HL-60/S4 (cell line): ENCODE measurements around the gene STEEP1.
"Not testable (repeated sequence)": the region's sequence is repeated elsewhere in the genome, so short reads cannot be mapped to it uniquely, and the experiment has no call there.

ENCODE experiments used
- in situ Hi-C: fragments of 300-500 bp; cut with MboI; formaldehyde crosslinking; loops from 2 replicates; pipeline ENCODE4 v1.14.3; 2022; ENCODE audit warnings: low sequenced_read_pairs

Gene STEEP1

GRCh38 chrX:119537487-119537886 lies 27.7 kb downstream of the STEEP1 start:
- in situ Hi-C loops, result no loop called here

- in situ Hi-C loops, result no loop called here
Measured at GRCh38 chrX:119529345-119530276, 35.6 kb downstream of the STEEP1 start.

DNA sequence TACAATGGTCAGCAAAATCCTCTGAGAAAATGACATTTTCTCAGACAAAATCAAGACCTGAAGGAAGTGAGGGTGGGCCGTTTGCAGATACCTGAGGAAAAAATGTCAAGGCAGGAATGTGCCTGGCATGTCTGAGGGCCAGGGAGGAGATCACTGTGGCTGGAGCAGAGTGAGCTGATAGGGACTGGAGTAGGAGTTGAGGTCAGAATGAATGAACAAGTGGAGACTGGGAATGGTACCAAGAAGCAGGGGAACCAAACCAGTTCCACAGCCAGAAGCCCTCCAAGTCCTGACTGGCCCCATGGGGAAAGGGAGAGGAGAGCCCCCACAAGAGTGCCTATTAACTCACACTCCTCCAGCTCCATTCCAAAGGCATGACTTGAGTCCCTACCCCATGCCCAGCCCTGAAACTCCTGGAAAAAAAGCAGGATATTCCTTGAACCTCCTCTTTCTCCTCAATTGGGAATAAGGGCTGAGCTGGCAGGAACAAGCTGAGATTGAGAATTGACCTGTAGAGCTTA lies 41.5 kb downstream of the STEEP1 start:
- in situ Hi-C loops, result loop anchor here (25.0 kb wide), 1 partner anchor 214 kb away; no protein-coding TSS in a partner anchor

DNA sequence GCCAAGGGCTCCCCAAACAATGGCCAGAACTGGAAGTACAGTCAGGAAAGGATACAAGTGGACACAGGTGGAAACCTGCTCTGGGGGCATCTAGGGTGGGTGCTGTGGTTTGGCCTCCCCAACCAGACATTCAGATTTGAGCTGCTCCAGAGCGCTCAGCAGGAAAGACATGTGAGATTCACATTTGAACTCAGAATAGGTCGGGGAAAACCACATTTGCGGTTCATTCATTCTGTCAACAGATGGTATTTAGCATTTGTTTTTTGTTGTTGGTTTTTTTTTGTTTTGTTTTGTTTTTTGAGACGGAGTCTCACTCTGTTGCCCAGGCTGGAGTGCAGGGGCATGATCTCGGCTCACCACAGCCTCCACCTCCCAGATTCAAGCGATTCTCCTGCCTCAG lies 44.0 kb downstream of the STEEP1 start:
- in situ Hi-C loops, result loop anchor here (25.0 kb wide), 1 partner anchor 216 kb away; no protein-coding TSS in a partner anchor

GRCh38 chrX:119518371-119518770 lies 46.8 kb downstream of the STEEP1 start:
- in situ Hi-C loops, result loop anchor here (25.0 kb wide), 1 partner anchor 219 kb away; no protein-coding TSS in a partner anchor

DNA sequence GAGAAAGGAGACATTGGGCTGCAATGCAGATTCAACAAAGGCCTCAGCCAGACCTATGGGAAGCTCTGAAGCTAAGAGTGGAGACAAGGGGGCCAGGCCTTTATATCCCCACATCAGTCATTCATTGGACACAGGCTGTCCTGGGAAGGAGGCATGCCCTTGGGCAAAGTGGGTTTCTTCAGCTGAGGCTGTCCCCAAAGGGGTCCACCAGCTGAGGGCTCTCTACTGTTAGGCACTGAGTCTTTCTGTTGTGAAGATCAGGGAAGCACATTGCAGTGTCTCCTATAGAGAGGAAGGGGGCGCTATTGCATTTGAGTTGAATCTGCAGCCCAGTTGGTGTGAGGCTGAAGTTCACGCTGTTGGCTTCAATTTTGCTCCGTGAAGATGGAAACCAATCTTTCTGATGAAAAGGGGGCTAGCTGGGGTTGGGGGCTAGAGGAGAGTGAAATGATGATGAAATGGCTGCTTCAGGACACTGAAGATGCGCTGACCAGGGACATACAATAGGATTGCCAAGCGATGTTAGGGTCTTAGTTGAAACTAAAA lies 49.0 kb downstream of the STEEP1 start:
- in situ Hi-C loops, result loop anchor here (25.0 kb wide), 1 partner anchor 221 kb away; no protein-coding TSS in a partner anchor

- in situ Hi-C loops, result loop anchor here (25.0 kb wide), 1 partner anchor 225 kb away; no protein-coding TSS in a partner anchor
Measured at GRCh38 chrX:119512146-119512800, 52.9 kb downstream of the STEEP1 start.

- in situ Hi-C loops, result loop anchor here (25.0 kb wide), 1 partner anchor 230 kb away; no protein-coding TSS in a partner anchor
Measured at GRCh38 chrX:119507206-119507605, 58.0 kb downstream of the STEEP1 start.

GRCh38 chrX:119505945-119506344 lies 59.3 kb downstream of the STEEP1 start:
- in situ Hi-C loops, result loop anchor here (25.0 kb wide), 1 partner anchor 231 kb away; no protein-coding TSS in a partner anchor

DNA sequence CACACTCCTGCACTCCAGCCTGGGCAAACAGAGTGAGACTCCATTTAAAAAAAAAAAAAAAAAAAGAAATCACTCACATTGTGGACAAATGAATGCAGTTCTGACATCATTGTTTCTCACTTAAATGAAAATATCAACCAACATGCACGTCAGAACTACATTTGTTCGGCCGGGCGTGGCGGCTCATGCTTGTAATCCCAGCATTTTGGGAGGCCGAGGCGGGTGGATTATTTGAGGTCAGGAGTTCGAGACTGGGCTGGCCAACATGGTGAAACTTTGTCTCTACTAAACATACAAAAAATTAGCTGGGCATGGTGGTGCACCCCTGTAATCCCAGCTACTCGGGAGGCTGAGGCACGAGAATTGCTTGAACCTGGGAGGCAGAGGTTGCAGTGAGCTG lies 60.1 kb downstream of the STEEP1 start:
- in situ Hi-C loops, result loop anchor here (25.0 kb wide), 1 partner anchor 232 kb away; no protein-coding TSS in a partner anchor

GRCh38 chrX:119503484-119503861 lies 61.7 kb downstream of the STEEP1 start:
- in situ Hi-C loops, result loop anchor here (25.0 kb wide), 1 partner anchor 234 kb away; no protein-coding TSS in a partner anchor

DNA sequence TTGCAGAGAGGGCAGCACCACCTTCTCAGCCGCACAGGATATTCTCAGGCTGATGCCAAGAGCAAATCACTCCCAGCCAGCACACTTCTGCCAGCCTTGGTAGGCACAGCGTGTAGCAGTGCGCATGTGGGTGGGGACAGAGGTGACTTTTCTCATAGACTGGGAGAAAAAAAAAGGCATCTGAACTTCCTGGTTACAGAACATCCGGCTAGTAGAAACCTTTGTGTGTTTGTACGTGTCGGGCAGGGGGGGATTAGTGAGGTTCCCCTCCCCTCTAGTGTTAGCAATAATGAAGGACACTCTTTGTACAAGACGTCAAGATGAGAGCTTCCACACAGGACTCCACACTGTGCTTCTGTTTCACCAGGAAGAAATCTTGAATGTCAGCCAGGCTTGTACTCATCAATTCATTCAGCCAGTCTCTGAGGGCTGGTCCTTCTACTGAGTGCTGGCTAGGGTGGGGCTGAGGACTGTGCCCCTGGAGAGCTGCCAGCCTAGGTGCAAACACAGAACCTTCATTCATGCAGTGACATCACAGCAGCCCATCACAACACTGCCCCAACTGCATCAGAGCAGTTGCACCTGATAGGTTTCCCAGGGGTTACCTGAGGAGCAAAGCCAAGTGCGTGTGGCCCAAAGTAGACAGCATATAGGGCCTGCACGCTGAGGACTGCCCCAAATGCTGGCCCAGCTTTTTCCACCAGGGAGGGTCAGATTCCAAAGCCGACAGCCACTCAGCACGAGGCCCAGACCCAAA lies 62.3 kb downstream of the STEEP1 start:
- in situ Hi-C loops, result loop anchor here (25.0 kb wide), 1 partner anchor 234 kb away; no protein-coding TSS in a partner anchor

DNA sequence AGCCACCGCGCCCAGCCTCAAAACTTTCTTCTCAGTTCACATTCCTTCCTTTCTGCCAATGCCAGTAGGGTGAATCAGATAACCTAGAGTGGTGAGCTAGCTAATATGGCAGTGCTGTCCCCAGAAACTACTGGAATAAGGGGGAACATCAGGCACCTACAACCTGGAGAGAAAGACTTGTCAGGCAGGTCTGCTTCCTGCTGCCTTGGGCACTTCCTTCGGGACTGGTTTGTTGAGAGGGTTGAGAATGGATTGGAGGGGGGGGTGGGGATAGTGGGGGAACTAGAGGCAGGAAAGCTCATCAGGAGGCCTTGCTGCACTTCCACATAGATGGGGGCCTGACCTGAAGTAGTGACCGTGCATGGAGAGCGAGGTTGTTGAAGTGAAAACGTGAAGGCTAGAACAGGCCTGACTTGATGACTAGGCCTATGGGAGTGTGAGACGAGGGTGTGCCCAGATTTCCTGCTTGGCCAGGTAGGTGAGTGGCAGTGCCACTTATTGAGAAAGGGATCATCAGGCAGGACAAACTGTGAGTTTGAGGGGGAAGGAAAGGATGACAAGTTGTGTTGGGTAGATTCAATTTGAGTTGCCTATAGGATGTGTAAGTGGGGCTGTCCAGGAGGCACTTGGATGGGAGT lies 63.6 kb downstream of the STEEP1 start:
- in situ Hi-C loops, result loop anchor here (25.0 kb wide), 1 partner anchor 236 kb away; no protein-coding TSS in a partner anchor

DNA sequence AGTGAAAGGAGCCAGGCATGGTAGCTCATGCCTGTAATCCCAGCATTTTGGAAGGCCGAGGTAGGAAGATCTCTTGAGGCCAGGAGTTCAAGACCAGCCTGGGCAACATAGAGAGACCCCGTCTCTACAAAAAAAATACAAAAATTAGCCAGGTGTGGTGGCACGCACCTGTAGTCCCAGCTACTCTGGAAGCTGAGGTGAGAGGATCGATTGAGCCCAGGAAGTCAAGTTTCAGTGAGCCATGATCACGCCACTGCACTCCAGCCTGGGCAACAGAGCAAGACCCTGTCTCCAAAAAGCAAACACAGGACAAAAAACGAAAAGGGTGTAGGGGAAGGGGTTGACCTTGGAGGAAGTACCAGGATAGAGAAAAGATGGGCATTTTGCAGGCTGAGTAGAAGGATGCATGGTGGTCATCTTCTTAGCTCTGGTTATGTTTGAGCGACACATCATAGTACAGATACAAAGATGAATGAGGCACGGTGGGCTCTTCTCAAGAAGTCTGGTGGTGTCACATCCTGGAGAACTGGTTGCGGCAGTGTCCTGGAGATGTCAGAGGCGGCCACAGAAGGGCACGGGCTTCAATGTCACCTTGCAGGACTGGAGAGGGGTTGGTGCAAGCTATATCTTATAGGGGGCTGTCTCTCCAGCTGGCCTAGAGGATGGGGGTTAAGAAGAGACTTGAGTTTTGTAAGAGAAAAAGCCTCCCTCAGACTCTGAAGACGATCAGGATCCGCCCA lies 65.0 kb downstream of the STEEP1 start:
- in situ Hi-C loops, result loop anchor here (25.0 kb wide), 1 partner anchor 237 kb away; no protein-coding TSS in a partner anchor

GRCh38 chrX:119497185-119497584 lies 68.0 kb downstream of the STEEP1 start:
- in situ Hi-C loops, result no loop called here

DNA sequence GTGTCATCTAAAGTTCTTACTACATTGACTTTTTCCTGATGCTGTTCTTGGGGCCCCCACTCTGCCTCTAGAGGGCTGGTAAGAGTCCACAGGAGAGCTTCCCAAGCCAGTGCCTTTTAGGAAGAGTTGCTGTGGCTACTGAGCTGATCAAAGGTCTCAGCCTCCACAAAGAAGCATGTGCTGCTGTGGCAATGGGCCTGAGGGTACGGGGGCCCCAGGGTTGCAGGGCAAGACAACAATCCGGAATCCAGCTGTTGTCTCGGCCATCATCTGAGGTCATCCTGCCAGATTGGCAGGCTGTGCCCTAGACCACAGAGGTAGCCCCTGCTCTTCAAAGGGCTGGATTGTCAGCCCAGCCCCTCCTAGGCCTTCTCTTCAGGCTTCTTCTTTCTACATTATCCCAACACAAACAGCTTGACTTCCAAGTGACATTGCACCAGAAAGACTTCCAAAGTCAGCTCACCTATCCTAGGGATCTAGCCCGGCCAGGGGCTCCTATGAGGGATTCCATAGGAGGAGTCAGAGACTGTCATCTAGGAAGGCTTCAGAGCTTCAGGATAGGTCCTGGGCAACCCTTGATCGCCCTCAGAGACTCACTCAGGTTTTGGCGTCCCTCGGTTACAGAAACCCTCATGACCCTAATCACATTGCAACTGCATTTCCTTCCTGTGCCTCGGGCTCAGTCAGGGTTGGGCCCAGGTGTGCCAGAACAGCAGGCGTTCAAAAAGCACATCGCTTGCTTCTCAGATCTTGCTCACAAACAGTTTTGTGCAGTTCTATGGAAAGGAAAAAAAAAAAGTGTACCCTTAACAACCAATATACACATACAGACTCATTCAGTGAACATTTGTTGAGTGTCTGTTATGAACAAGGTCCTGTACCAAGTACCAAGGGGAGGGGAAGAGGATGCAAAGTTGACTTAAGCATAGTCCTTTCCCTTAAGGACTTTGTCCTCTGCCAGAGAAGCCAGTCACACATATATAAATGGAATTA lies 69.2 kb downstream of the STEEP1 start:
- in situ Hi-C loops, result no loop called here

DNA sequence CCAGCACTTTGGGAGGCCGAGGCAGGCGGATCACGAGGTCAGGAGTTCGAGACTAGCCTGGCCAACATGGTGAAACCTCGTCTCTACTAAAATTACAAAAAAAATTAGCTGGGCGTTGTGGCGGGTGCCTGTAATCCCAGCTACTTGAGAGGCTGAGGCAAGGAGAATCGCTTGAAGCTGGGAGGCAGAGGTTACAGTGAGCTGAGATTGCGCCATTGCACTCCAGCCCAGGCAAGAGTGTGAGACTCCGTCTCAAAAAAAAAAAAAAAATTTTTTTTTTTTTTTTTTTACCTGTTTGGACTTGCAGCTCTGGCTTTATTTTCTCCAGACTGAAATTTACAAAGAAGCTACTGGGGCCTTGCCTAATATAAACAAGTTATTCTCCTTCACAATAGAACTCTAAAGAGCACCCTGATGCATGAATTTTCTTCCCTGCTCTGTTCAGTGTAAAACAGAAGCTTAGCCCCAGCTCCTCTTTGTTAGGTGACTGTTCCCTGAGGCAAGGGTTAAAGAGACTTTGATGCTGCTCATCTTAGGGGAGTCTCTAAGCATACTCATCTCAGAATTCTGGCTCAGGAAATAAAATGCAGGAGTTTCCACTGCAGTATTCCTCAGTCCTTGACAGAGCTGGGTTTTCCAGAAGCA lies 71.2 kb downstream of the STEEP1 start:
- in situ Hi-C loops, result not testable (repeated sequence)
